ENCODE measurements around the gene ITGA11. TPM values are rescaled to one million over a fixed set of nuclear protein-coding genes. Genes with fewer than 3 reads are reported as not detected.

Gene ITGA11
- total RNA-seq: 10 to 100 TPM; 22.4 to 23.8 TPM
- long read RNA-seq, partial matches to known transcripts: 25 of 40 reads
- long read RNA-seq, other reads (novel, unspliced or antisense): 12 of 40 reads

DNA sequence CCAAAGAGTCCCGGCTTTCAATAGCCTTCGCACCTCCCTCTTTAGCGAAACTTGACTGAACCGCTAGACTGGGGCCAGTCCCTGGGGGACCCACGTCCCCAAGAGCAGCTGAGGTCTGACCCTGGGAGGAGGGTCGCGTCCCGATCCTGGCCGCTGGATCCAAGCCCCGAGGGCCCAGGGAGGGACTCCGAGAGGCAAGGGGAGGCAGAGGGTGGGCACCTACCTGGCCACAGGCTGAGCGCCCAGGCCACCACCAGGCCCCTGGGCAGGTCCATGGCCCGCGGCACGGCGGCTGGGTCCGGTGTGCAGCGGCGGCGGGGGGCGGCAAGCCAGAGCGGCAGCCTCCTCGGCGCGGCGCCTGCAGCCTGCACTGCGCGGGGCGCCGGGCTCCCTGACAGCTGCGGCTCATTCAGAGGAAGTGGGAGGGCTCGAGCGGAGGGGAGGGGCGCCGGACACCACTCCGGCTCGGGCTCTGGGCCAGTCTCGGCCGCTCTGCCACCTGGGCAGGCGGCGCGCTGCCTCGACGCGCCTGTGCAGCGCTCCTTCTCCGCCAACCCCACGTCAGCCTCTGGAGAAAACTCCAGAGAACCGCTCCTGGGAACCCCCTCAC lies at the start of gene ITGA11:
Gene ITGA11 (minus strand): TSS at position 372 of the 610 bp plus-strand sequence. CDS start 97 bp downstream, at position 275.
- intact Hi-C loops (cut with DNase I): no loop called here
- DNase-seq (peak; percentile 88), ATAC-seq (peak; percentile 90 to 94)

- ATAC-seq (no peak), DNase-seq (no peak)
- intact Hi-C loops (cut with DNase I): no loop called here
These were observed 49.4 kb upstream of the ITGA11 start for GRCh38 chr15:68481321-68481720.

DNA sequence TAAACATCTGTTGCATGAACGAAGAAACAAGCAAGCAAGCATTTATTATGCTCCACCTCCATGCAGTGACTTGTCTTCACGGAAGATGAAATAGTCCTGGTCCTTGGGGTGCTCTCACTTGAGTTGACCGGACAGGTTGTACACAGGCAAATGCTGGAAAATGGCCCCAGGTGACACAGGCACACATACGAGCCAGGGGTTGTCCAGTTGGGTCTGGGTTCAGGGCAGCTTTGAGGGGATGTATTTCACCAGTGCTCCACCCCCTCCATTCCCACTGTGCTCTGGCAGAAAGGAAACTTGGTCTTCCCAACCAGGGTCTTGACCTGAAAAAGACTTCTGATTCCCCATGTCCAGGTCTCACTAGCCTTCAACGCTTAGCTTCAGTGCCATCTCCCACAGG lies 48.3 kb upstream of the ITGA11 start:
- ATAC-seq: no peak

DNA sequence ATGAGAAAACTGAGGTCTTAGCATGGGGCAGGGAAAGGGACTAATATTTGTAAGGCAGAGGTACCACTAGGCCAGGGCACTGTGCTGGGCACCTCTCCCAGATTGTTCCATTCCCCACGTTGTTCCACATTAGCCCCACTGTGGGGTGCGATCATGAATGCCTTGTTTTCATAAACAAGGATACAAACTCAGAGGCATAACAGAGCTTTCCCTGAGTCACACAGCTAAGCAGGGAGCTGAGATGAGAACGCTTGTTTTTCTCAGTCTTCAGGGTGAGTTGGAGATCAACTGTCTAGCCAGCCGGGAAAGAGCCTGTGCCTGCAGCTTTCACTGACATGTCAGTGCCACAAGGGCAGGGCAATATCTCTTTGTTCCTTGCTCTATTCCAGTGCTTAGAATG lies 47.9 kb upstream of the ITGA11 start:
- DNase-seq (no peak), ATAC-seq (peak in 1 of 2 donors; percentile 58)
- intact Hi-C loops (cut with DNase I): no loop called here

More for the DNA sequence above, 48.3 kb upstream of the ITGA11 start:
- intact Hi-C loops (cut with DNase I): no loop called here
- no peak for DNase-seq

- DNase-seq: peak; percentile 72
- ATAC-seq: peak; percentile 70 to 88
- intact Hi-C loops (cut with DNase I): no loop called here
These were observed 47.4 kb upstream of the ITGA11 start for GRCh38 chr15:68479406-68479805.

DNA sequence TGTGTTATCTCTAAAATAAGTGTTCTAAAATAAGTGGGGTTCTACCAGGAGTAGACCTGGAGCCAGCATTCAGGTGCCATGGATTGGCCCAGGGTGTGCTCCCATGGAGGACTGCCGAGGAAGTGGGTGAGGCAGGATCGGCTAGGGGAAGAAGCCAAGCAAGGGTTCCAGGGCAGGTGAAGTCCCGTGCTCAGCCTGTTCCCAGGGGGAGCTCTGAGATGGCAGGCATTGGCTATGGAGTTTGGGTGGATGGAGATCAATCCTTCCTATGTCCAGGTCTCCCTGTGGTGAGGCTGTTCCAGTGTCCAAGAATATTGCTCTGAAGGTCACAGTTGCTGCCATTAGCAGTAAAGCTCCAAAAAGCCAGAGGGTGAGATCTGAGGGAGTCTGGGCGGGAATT lies 46.9 kb upstream of the ITGA11 start:
- intact Hi-C loops (cut with DNase I): no loop called here
- ATAC-seq: no peak
- no peak for DNase-seq

- DNase-seq: no peak
- intact Hi-C loops (cut with DNase I): no loop called here
- no peak for ATAC-seq
These were observed 43.5 kb upstream of the ITGA11 start for GRCh38 chr15:68475449-68475848.

DNA sequence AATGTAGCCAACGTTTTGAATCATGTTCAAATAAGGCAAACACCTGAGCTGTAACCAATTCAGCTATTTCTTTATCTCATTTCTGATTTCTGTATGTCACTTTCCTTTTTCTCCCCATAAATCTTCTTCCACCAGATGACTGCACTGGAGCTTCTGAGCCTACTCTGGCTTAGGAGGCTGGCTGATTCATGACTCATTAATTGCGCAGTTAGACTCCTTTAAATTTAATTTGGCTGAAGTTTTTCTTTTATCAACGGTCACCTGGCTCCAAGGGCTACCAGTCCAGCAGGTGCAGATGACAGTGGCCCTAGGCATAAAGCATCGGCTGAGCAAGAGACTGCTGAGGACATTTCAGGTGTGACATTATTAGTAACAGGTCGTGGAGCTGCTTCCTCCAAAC lies 39.6 kb upstream of the ITGA11 start:
- intact Hi-C loops (cut with DNase I): no loop called here
- no peak for DNase-seq
- ATAC-seq: no peak

- ATAC-seq (no peak), DNase-seq (no peak)
- intact Hi-C loops (cut with DNase I): no loop called here
These were observed 39.0 kb upstream of the ITGA11 start for GRCh38 chr15:68470976-68471375.

GRCh38 chr15:68470049-68470742 lies 38.2 kb upstream of the ITGA11 start:
- intact Hi-C loops (cut with DNase I): no loop called here
- no peak for DNase-seq
- no peak for ATAC-seq

DNA sequence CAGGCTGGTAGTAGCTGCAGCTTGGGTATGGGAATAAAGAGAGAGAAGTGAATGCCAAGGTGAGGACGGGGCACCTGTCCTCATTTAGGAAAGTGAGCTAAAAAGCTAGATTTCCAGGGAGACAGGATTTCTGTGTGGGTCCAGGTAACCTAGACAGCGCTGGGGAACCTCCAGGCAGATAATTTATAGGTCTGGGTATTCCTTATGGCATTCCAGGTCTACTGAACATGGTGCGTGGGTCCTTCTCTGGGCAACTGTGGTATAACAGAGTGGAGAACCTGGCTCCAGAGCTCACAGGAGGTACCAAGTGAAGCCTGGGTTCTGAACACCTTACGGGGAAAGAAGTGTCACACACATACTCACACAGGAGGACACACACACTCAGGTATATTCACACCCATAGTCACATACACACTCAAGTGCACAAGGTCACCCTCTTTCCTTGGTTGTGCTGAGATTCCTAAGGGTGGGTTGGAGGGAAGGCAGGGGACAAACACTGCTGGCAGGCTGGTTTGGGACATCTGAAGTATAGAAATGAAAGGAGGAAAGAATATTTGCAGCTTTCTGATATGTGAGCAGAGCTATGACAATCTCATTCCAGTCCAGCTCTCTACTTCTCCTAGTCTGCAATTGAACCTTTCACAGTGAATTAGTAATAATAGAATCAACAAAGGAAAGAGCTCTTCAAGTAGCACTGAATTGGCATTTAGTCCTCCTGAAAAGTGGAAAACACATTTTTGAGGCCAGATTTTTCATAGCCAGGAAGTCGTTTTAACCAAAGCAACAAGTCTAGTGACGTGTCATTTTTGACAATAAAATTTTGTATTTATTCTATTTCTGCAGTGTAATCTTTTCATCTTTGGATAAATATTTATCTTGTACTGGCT lies 37.4 kb upstream of the ITGA11 start:
- DNase-seq (no peak), ATAC-seq (no peak)
- intact Hi-C loops (cut with DNase I): no loop called here

- intact Hi-C loops (cut with DNase I): no loop called here
- ATAC-seq: no peak
- no peak for DNase-seq
These were observed 34.9 kb upstream of the ITGA11 start for GRCh38 chr15:68466876-68467275.

DNA sequence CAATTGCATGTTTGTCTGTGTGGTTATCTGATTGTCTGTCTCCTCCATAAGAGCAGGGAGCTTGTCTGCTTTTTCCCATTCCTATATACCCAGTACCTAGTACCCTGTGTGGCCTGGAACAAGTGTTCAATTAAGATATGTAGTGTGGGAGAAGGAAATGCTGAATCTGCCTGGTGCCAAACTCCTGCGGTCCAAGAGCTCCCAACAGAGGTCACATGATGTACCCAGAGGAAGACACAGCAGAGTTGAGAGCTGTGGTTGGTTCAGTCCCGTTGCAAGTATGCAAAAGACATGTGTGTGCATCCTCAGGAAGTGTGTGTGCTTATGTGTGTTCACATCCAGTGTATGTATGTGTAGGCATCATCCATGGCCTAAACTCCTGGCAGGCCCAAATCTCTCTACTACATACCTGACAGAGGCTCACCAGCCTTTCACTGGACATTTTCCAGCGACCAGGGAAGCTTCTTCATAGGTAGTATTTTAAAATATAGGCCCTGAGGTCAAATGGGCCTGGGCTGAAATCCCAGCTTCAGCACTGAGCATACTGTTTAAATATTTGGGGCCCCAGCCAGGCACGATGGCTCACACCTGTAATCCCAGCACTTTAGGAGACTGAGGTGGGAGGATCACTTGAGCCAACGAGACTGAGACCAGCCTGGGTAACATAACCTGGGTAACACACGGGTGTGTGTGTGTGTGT lies 34.0 kb upstream of the ITGA11 start:
- intact Hi-C loops (cut with DNase I): no loop called here
- DNase-seq (no peak), ATAC-seq (peak; percentile 12 to 40)

GRCh38 chr15:68464448-68465090 lies 32.6 kb upstream of the ITGA11 start:
- ATAC-seq (no peak), DNase-seq (no peak)
- intact Hi-C loops (cut with DNase I): no loop called here

DNA sequence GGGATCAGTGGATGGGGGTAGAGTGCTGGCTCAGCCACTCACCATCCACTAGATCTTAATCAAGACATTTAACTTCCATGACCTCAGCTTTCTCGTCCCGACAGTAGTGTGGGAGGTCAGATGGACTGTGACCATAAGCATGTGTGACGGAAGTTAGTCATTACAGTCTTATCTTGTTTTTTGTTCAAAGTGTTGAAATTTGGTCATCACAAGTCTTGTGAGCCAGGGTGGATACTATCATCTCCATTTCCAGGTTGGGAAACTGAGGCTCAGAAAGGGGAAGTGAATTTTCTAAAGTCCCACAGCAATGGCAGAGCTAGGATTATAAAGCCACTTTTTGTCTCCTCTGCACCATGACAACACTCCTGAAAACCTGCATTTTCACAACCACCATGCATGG lies 32.0 kb upstream of the ITGA11 start:
- intact Hi-C loops (cut with DNase I): no loop called here
- no peak for ATAC-seq
- no peak for DNase-seq

DNA sequence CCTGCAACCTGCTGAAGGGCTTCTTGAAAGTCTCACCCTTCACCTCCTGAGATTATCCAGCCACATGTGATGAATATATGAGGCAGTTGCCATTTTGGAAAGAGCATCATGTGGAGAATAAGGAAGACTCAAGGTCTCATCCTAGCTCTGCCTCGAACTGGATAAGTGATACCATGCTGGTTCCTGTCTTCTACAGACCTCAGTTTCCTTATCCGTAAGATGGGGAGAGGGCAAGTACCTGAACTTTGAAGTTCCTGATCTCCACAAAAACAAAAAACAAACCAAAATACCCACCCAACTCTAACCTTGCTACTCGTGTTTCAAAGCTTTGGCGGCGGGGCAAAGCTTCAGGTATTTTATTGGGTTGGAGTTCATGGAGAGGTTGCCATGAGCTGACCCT lies 31.5 kb upstream of the ITGA11 start:
- intact Hi-C loops (cut with DNase I): no loop called here
- DNase-seq: no peak
- no peak for ATAC-seq

DNA sequence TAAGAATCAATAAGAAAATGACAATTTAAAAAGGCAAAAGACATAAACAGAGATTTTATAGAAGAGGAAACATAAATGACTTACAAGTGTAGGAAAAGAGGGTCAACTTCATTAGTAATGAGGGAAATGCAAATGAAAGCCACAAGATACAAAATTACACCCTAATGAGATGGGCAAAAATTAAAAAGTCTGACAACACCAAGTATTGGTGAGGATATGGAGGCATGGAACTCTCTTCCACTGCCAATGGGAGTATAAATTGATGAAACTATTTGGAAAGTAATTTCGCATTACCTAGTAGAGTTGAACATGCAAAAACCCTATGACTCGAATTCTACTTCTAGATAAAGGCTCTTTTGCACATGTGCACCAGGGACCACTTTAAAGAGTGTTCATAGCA lies 28.2 kb upstream of the ITGA11 start:
- DNase-seq (no peak), ATAC-seq (no peak)
- intact Hi-C loops (cut with DNase I): no loop called here

GRCh38 chr15:68450192-68450591 lies 18.2 kb upstream of the ITGA11 start:
- DNase-seq (no peak), ATAC-seq (peak; percentile 87 to 94)
- intact Hi-C loops (cut with DNase I): no loop called here

DNA sequence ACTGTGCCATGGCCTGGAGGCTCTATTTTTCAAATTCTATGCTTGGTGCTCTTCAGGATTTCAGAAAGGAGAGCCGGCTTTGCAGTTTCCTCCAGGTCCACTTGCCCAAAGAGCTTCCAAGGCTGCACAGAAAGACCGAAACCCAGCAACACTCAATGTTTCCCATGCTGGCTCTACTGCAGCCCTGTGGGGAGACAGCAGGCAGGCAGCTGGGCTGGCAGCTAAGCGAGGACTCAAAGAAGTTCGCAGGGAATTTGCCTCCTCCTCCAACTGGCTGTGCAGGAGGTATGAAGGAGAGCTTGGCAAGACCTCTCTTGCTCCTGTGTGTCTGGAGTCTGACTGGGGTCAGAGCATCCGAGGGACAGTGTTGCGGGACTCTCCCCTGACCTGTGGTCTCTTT lies 17.4 kb upstream of the ITGA11 start:
- DNase-seq (no peak), ATAC-seq (peak; percentile 30 to 67)
- intact Hi-C loops (cut with DNase I): no loop called here

Data from left cardiac atrium (tissue), 4 donors.